ENCODE data around the gene CFAP45.

Gene CFAP45

GRCh38 chr1:159935719-159936272 is 35.8 kb upstream of the CFAP45 start:
- no peak for DNase-seq

DNA sequence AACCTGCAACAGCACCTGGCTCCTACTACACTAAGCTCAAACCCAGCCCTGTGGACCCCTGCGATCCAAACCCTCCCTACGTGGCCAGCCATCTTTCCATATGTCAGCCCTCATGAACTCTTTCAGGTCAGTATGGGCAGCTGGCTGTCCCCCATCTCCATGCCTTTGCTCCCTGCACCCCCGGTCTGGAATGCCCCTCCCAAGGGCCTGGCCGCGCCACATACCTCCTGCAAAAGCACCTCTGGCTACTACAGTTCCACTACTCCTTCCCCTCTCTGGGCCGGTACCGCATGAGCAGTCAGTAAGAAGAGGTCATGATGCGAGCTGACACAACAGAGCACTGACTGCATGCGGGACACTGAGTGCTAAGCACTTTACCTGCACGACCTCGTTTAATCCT is 35.3 kb upstream of the CFAP45 start:
- DNase-seq, result no peak

GRCh38 chr1:159934136-159935039 is 34.4 kb upstream of the CFAP45 start:
- DNase-seq, result no peak

DNA sequence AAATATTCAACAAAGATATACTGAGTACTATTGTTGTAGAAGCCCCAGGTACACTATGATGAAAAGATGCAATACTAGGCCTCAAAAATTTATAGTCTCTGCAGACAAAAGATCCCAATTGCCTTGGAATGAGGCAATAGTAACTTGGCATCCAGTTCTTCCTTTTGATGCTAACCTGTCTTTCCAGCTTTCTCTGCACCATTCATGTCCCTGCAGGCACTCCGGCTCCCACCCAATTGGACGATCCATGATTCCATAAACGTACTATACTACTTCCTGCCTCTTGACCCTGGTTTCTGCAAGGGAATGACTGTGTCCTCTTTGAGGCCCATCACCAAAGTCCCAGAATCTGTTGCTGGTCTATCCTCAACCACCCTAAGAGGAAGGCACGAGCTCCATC is 33.4 kb upstream of the CFAP45 start:
- DNase-seq, result no peak

DNA sequence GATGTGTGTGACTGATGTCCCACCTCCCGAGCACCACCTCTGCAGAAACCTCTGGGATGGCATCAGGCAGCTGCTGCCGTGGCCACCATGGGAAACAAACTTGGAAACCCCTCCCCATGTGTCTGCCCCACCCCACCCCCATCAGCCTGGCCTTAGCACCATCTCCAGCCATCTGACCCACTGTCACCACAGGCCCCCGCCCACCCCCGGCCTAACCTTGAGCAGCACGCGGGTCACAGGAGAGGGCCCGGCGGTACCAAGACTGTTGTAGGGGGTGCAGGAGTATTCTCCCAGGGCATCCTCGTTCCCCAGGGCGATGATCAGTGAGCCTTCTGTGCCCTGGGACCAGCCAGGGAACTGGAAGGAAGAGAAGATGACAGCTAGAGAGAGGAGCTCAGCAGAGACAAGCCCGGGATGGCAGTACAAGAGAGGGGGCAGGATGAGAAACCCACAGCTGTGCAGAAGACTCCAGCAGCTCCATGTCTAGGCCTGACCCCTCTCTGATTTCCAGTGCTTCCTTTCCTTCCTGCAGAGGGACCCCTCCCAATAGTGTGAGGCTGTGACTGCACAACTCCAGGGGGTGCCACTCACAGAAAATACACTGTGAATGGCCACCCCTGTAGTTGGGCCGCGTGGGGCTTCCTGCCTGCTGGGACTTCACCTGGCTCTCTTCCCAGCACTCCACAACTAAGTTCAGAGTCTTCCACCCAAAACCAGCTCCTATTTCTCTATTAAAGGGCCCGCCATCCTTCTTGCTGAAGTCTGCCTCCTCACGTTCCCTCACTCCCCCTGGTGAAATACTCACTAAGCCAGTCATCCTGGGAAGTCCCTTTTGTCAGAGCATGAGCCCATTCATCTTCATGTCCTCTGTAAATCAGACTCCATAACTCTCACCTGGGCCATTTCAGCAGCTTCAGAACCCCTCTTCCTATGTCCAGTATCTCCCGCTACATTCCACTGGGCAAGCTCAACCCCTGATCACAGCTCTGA is 32.6 kb upstream of the CFAP45 start:
- no peak for DNase-seq

DNA sequence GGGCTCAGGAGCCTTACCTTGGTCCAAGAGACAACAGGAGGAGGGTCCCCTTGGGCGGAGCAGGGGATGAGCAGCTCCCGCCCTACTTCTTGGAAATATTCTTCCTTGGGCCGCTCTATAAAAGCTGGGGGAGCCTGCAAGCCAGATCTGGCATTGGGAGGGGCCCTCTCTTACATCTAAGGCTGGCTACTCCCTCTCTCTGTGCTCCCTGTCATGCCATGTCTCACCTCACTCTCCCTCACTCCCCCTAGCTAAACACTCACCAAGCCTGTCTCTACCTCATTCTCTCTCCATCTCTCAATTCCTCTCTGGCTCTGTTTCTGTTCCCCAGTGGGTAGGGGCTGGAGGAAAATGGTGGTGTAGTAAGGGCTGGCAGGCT is 31.8 kb upstream of the CFAP45 start:
- DNase-seq, result no peak

GRCh38 chr1:159931101-159931794 is 31.3 kb upstream of the CFAP45 start:
- DNase-seq, result no peak

- no peak for DNase-seq
These were observed 30.7 kb upstream of the CFAP45 start for GRCh38 chr1:159930634-159931033.

GRCh38 chr1:159930216-159930615 is 30.3 kb upstream of the CFAP45 start:
- DNase-seq, result no peak

- DNase-seq, result no peak
These were observed 29.4 kb upstream of the CFAP45 start for GRCh38 chr1:159929155-159930051.

DNA sequence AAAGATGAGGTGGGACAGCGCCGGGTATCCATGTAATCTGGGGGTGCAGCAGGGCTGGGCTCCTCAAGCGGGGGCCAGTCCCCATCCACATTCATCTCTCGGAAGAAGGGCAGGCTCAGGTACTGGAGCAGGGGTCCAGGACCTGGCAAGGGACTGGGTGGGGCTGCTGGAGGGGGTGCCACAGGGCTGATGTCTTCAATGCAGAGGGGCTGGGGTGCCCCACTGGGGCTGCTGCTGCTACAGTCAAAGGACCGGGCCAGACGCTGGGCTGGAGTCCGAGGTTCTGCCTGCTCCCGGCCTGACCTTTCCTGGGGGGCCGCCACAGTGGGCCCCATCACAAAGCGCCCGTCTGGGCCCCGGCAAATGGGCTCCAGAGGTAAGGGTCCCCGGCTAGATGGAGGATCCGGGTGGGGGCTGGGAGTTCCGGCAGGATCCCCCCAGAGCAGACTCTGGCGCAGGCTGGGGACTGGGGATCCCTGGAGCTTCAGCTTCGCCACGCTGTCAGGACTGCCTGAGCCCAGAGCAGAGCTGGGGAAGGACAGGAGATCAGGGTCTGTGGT is 28.6 kb upstream of the CFAP45 start:
- DNase-seq, result no peak

DNA sequence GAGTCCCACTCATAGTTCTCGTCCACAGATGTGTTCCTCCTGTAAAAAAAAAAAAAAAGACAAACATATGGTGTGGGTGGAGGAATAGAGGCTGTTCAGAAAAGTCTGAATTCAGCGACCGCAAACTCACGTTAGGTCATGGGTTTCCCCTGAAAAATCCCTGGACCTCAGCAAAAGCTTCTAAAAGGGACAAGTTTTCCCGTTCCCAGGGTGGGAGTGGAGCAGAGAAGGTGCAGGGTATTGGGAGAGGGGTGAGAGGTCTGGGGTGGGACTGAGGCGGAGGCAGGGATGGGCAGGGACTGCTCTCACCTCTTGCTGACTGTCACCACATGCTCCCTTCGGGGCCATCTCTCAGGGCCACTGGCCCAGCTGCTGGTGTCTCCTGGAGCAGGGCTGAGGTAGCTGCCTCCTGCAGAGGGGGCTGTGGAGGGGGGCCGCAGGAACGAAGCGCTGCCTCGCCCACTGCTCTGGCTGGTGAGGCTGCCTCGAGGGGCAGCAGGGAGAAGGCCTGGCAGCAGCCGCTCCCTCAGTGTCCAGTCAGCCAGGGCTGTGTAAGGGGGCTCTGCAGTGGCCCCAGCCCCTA is 28.0 kb upstream of the CFAP45 start:
- DNase-seq, result no peak

GRCh38 chr1:159927211-159927848 is 27.4 kb upstream of the CFAP45 start:
- DNase-seq, result no peak

DNA sequence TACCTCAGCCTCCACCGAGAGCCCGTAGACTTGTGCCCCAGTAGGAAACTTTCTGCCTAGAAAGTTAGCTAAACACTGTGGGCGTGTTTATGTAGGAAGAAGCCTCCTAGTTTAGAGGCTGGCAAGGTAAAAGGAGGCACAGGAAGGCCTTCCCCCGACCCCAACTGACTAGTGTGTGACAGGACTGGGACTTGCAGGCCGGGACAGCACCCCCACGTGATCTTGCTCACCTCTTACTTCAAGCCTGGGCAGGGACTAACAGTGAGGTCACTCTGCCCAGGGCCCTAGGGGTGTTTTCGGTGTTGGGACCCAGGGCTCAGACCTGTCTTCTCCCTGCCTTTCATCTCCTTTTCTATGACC is 25.7 kb upstream of the CFAP45 start:
- DNase-seq, result no peak

DNA sequence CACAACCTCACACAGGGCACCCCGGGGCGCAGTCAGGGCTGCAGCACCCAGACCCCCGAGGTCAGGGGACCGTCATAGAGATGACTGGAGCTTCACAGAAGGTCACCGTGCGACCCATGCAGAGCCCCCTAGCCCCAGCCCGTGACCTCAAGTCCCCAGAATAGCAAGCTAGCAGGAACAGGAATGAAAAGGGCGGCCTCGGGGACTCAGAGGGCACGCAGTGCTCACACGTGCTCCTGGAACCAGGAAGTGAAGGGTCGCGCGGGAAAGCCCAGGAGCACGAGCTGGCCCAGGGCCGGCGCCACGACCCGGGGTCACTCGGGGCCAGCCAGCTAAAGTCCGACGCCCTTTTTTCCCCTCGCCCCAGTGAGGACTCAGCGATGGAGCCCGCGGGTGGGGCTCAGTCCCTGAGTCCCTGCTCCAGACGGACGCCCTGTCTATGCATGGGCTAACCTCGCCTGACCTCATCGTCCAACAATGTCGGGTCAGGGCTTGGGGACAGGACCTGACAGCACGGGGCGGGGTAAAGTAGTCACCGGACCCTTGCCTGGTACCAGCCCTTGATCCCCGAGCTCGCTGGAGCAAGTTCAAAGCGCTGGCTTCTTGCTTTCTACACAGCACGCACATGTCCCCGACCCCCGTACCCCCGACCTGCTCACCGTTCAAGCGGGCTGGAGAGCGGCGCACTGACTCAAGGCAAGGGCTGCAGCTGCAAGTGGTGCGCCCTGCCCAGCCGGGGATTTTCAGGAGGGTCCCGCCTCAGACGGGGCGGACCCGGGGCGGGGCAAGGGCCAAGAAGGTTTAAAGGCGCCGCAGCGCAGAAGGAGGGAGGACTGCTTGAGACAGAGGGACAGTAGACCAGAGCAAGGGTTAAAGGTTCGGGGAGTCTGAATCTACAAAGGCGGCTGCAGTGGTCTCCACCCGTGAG is 25.1 kb upstream of the CFAP45 start, which contains the start of gene TAGLN2:
Gene TAGLN2 (minus strand): TSS at position 717 of the 928 bp plus-strand sequence. CDS start 4,998 bp downstream, outside the sequence.
- peak; percentile 95 for DNase-seq

DNA sequence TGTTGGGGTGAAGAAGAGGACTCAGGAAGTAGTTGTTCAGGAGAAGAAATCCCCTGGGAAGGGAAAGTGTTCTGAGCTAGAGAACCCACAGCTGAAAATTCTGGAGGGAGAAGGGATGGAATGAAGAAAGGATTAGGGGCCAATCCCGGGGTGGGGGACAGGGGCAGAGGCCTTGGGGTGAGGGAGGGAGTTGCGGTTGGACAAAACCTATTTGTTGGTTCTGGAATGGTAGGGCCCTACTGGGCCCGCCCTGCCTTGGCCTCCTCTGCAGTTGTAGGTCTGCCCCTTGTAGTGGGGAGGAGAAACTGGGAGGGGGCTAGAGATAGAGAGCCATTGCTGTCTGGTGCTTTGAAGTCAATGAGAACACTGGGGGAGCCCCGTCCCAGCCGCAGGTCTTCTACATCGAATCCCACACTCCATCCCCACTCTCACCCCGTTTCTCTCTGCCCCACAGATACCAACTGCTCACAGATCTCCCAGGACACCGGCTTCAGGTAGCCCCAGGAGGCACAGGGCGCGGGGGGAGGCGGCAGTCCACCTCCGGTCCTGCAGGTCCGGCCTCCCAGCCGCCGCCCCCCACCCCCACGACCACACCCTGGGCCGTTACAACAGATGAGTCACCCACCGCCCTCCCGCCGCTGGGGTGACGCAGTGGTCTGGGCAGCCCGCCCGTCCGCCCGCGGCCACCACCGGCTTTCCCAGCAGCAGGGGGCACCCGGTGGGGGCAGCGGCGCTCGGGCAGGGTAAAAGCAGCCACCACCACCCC is 24.2 kb upstream of the CFAP45 start:
- DNase-seq, result peak; percentile 91

DNA sequence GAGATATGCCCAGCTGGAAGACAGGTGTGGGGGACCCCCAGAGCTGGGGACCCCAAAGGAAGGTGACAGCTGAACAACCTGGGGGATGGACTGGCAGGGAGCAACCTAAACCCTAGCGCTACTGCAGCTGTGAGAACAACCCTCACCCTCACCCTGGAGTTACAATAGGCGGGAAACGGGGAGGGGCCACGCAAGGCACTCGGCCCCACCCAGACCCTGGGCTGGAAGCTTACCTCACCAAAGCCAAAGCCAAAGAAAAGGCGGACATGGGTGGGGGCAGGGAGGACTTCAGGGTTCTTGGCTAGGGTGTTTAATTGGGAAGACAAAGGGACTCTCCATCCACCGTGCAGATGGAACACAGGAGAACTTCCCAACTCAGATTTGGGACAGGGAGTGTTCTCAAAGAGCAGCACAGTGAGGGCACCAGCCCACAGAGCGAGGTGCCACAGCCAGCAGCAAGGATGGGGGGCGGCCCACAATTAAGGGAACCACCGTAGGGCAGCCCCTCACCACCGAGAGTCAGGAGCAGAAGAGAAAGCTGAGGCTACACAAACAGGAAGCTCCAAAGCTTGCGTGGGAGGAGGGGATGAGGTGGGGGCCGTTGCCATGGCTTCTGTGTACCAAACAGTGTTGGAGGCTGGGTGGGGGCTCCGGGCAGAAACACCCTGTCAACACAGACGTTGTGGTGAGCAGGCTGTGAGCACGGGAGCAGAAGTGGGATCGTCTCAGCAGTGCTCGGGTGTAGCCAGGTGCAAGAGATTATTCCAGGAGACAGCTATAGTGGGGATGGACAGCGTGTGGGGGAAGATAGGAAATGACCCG is 23.4 kb upstream of the CFAP45 start:
- peak; percentile 89 for DNase-seq
